Measurements from ENCODE around the gene CDK10.

CDK10 gene

DNA sequence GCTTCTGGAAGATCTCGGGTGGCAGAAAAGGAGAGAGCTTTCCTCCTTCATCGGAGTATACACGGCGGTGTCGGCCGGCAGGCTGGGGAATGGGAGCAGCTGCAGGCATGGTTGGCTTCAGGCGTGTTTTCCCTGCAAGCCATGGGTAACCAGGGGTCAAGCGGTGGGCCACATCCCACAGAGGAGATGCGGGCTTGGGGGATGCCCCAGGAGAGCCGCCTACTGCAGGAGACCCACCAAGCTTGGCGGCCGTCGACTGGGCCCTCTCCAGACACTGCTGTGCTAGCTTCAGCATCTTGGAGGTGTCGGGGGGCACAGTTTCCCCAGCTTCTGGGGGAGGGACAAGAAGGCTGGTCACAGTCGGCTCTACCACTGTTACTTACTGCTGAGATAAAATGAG is 30.0 kb downstream of the CDK10 start:
- no peak for DNase-seq (ENCODE audit: extremely low read depth, low read depth)
- TF ChIP-seq, protein P1, sequence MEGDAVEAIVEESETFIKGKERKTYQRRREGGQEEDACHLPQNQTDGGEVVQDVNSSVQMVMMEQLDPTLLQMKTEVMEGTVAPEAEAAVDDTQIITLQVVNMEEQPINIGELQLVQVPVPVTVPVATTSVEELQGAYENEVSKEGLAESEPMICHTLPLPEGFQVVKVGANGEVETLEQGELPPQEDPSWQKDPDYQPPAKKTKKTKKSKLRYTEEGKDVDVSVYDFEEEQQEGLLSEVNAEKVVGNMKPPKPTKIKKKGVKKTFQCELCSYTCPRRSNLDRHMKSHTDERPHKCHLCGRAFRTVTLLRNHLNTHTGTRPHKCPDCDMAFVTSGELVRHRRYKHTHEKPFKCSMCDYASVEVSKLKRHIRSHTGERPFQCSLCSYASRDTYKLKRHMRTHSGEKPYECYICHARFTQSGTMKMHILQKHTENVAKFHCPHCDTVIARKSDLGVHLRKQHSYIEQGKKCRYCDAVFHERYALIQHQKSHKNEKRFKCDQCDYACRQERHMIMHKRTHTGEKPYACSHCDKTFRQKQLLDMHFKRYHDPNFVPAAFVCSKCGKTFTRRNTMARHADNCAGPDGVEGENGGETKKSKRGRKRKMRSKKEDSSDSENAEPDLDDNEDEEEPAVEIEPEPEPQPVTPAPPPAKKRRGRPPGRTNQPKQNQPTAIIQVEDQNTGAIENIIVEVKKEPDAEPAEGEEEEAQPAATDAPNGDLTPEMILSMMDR (IDR thresholded peaks at IDR 0.05; ENCODE audit: low read depth, low read length, missing control alignments): no peak
- no peak overlapping the region for H3K4me3 ChIP-seq (replicated peaks; ENCODE audit: low read depth, low read length)

DNA sequence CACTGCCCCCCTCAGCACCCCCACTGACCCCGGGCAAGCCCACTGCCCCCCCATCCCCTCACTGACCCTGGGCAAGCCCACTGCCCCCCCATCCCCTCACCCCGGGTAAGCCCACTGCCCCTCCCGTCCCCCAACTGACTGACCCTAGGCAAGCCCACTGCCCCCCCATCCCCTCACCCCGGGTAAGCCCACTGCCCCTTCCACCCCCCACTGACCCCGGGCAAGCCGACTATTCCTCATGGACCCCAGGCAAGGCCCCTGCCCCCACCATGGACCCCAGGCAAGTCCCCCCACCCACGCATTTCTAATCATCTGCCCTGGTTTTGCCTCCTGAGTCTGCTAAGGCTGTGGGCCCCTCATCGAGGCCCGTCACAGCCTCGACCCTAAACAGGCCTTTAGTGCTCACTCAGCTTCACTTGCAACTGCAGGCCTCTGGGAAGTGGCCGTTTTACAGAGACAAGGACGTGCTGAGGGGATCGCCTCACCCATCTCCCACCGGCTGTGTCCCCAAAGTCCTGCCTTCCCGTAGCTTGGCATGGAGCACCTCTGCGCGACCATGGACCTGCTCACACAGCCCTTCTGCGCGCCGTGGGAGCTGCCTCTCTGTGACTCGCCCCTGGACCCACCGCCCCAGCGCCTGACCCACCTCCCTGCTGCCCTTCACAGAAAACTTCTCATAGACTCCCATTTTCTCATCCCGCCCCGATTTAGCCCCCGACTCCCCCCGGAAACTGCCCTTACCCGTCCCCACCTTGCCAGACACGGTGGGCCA is 30.6 kb downstream of the CDK10 start:
- no peak overlapping the region for H3K4me3 ChIP-seq (replicated peaks; ENCODE audit: low read depth, low read length)
- no peak for DNase-seq (ENCODE audit: extremely low read depth, low read depth)
- TF ChIP-seq, protein P1 (IDR thresholded peaks at IDR 0.05; ENCODE audit: low read depth, low read length, missing control alignments): no peak

DNA sequence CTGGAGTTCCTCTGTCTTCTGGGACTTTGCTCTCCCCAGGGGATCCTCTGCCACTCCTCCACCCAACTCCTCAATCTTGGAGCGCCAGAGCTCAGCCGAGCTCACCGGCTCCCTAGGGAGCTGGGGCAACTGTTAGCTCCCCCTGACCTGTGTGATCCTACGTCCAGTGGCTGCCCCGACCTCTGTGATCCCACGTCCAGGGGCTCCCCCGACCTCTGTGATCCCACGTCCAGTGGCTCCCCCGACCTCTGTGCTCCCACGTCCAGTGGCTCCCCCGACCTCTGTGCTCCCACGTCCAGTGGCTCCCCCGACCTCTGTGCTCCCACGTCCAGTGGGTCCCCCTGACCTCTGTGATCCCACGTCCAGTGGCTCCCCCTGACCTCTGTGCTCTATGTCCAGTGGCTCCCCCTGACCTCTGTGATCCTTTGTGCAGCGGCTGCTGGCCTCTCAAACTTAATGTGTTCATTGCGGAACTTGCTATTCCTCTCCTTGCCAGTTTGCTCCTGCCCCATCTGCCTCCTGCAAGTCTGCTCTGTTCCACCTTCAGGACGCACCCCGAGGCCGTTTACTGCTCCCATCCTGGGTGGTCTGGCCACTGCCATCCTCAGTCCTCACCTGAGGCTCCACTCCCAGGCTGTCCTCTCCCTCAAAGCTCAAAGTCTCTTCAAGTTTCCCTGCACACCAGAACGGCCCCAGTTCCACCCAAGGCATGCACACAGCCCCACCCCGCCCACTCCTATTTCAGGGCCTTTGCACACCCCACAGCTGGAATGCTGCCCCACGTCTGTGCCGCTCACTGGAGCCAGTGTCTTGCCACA is 31.4 kb downstream of the CDK10 start:
- TF ChIP-seq, protein P1 (IDR thresholded peaks at IDR 0.05; ENCODE audit: low read depth, low read length, missing control alignments): no peak
- H3K4me3 ChIP-seq (replicated peaks; ENCODE audit: low read depth, low read length): no peak overlapping the region
- DNase-seq (ENCODE audit: extremely low read depth, low read depth): no peak

DNA sequence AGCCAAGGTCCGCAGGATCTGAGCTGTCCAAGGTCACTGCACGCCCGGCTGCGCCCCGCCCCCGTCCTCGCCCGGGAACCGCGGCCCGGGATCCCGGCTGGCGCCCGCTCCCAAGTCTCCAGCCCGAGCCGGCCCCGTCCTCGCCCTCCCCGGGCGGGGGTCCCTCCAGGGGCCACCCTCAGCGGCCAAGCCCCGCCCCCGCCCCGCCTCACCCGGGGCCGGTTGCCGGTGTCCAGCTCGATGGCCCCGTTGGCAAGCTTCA is 34.0 kb downstream of the CDK10 start:
- no peak for DNase-seq (ENCODE audit: extremely low read depth, low read depth)
- H3K4me3 ChIP-seq (replicated peaks; ENCODE audit: low read depth, low read length): peak overlapping the region; percentile 72
- TF ChIP-seq, protein P1 (IDR thresholded peaks at IDR 0.05; ENCODE audit: low read depth, low read length, missing control alignments): no peak

DNA sequence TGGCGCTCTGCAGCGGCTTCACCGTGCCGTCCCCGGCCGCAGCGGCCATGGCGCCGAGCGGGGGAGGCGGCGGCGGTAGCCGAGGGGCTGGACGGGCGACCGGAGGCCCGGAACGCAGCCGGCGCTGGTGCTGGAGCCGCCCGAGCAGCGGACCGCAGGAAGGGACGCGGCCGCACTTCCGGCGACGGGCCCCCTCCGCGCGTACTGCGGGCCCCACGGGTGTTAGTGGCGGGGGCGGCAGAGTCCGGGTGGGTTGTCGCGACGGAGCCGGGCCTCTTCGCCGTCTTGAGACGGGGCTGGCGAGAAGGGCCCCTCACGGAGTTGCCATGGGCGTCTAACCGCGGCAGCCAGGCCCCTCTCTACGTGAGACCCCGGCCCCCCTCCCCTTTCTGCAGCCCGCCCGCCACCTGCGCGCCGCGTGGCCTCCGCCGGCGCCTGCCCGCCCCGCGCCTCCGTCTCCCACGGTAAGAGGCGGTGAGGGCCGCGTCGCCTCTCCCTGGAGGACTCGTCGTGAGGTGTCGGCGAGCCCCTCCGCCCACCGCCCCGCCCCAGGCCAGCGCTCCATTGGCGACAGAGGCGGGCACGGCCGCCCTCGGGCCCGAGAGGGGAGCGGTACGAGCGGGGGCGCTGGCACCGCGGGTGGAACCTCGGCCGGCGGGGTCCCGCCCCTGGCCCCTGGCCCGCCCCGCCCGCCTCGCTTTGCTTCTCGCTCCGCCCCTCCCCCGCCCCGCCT is 34.5 kb downstream of the CDK10 start, which contains the start of the genes VPS9D1 and ZNF276:
Gene VPS9D1, minus strand, starts transcription at position 86 of the 733 bp plus-strand sequence. Its CDS starts 37 bp downstream, at position 49.
Gene ZNF276, plus strand, starts transcription at position 725 of the 733 bp plus-strand sequence. CDS start 104 bp downstream, outside the sequence.
- TF ChIP-seq, protein P1 (IDR thresholded peaks at IDR 0.05; ENCODE audit: low read depth, low read length, missing control alignments): no peak
- peak within 1 kb of the TSS; percentile 72 for H3K4me3 ChIP-seq (replicated peaks; ENCODE audit: low read depth, low read length)
- DNase-seq (ENCODE audit: extremely low read depth, low read depth): peak; percentile 26

- DNase-seq (ENCODE audit: extremely low read depth, low read depth): no peak
- H3K4me3 ChIP-seq (replicated peaks; ENCODE audit: low read depth, low read length): peak overlapping the region; percentile 72
- TF ChIP-seq, protein P1 (IDR thresholded peaks at IDR 0.05; ENCODE audit: low read depth, low read length, missing control alignments): no peak
These were observed 35.3 kb downstream of the CDK10 start for GRCh38 chr16:89721546-89722391.
